Measurements from ENCODE around the gene PBX3. TPM values are rescaled to one million over a fixed set of nuclear protein-coding genes. Genes with fewer than 3 reads are reported as not detected.

The PBX3 gene
- total RNA-seq, 1 experiment from 2014 or later, result 1.5 TPM

DNA sequence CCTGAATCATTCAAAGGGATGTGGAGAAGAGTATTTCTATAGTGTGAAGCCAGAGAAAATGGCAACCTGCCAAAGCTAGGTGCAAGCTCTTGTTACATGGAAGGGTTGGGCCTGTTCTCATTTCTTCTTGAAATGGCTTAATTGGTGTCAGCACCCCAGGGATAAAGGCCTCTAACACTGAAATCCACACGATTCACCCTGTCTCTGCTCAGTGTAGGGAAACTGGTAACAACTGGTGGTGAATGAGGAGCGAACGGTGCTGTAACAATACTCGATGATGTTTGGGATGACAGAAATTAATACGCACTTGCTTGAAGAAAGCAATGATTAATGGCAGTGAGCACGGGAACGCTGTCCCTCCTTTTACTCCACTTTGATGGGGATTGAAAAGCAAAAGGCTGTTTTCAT lies 16.2 kb downstream of the PBX3 start:
- POLR2A ChIA-PET (ENCODE audit: low non-redundant PET), result no interaction called here
- Histone ChIP-seq H3K9me3 (ENCODE audit: low read depth, low read length, poor library complexity, severe bottlenecking) (no peaks in the 10 kb centered on the region), H3K27me3 (replicated peaks; ENCODE audit: insufficient read depth, low read depth, low read length, poor library complexity) (peaks cover 93% of the 10 kb centered on the region), H3K4me3 (ENCODE audit: low read depth, low read length, poor library complexity, severe bottlenecking) (no peak overlapping the region), H3K4me1 (ENCODE audit: insufficient read depth, low read length, poor library complexity, severe bottlenecking) (peaks cover 9% of the 10 kb centered on the region), H3K36me3 (ENCODE audit: insufficient read depth, low read length, poor library complexity, severe bottlenecking) (no peaks in the 10 kb centered on the region), H3K27ac (ENCODE audit: low read depth, low read length, poor library complexity, severe bottlenecking) (no peak overlapping the region)
- no TSS peak for BruUV-seq (replicated peaks)
- no peak for TF ChIP-seq CTCF (conservative IDR thresholded peaks at IDR 0.05; ENCODE audit: low read depth, low read length)
- TF ChIP-seq EZH2 (IDR thresholded peaks at IDR 0.05; ENCODE audit: borderline replicate concordance, low read depth, low read length, poor library complexity, severe bottlenecking), result no peak
- intact Hi-C loops (cut with micrococcal nuclease; ENCODE audit: unreplicated experiment), result loop anchor here (10.0 kb wide), 1 partner anchor 209 kb away; no protein-coding TSS in a partner anchor
- peak; percentile 33 for DNase-seq (ENCODE audit: low spot score)
- CTCF ChIA-PET, result no interaction called here

DNA sequence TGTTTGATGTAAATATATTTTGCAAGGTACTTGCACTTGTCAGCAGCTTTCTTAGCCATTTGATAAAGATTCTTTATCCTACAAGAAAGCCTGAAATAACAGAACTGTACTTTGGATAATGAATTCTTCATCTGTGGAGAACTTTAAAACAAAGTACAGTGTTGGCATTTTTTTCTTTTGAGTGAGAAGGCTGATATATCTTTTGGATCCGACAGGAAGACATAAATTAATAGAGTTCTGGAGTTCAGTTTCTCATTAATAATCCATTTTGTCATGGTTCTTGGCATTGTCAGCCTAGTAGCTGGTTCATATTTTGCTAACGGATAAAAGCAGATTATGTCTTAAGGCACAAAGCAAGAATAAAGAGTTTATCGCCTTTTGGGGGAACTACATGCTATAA lies 17.0 kb downstream of the PBX3 start:
- H3K27me3 ChIP-seq (replicated peaks; ENCODE audit: insufficient read depth, low read depth, low read length, poor library complexity), result peaks cover 92% of the 10 kb centered on the region
- H3K27ac ChIP-seq (ENCODE audit: low read depth, low read length, poor library complexity, severe bottlenecking), result no peak overlapping the region
- H3K36me3 ChIP-seq (ENCODE audit: insufficient read depth, low read length, poor library complexity, severe bottlenecking), result no peaks in the 10 kb centered on the region
- no peak for DNase-seq (ENCODE audit: low spot score)
- H3K4me3 ChIP-seq (ENCODE audit: low read depth, low read length, poor library complexity, severe bottlenecking), result no peak overlapping the region
- intact Hi-C loops (cut with micrococcal nuclease; ENCODE audit: unreplicated experiment), result loop anchor here (10.0 kb wide), 1 partner anchor 209 kb away; no protein-coding TSS in a partner anchor
- CTCF ChIA-PET, result no interaction called here
- no peaks in the 10 kb centered on the region for H3K9me3 ChIP-seq (ENCODE audit: low read depth, low read length, poor library complexity, severe bottlenecking)
- BruUV-seq (replicated peaks), result no TSS peak
- TF ChIP-seq EZH2 (IDR thresholded peaks at IDR 0.05; ENCODE audit: borderline replicate concordance, low read depth, low read length, poor library complexity, severe bottlenecking), result no peak
- peaks cover 9% of the 10 kb centered on the region for H3K4me1 ChIP-seq (ENCODE audit: insufficient read depth, low read length, poor library complexity, severe bottlenecking)
- POLR2A ChIA-PET (ENCODE audit: low non-redundant PET), result no interaction called here

- ChIA-PET POLR2A (ENCODE audit: low non-redundant PET) (no interaction called here), CTCF (no interaction called here)
- Histone ChIP-seq H3K4me1 (ENCODE audit: insufficient read depth, low read length, poor library complexity, severe bottlenecking) (peaks cover 9% of the 10 kb centered on the region), H3K9me3 (ENCODE audit: low read depth, low read length, poor library complexity, severe bottlenecking) (no peaks in the 10 kb centered on the region), H3K4me3 (ENCODE audit: low read depth, low read length, poor library complexity, severe bottlenecking) (no peak overlapping the region), H3K27me3 (replicated peaks; ENCODE audit: insufficient read depth, low read depth, low read length, poor library complexity) (peaks cover 81% of the 10 kb centered on the region), H3K27ac (ENCODE audit: low read depth, low read length, poor library complexity, severe bottlenecking) (no peak overlapping the region), H3K36me3 (ENCODE audit: insufficient read depth, low read length, poor library complexity, severe bottlenecking) (no peaks in the 10 kb centered on the region)
- TF ChIP-seq EZH2 (IDR thresholded peaks at IDR 0.05; ENCODE audit: borderline replicate concordance, low read depth, low read length, poor library complexity, severe bottlenecking), result no peak
- no peak for TF ChIP-seq CTCF (conservative IDR thresholded peaks at IDR 0.05; ENCODE audit: low read depth, low read length)
- no peak for DNase-seq (ENCODE audit: low spot score)
- intact Hi-C loops (cut with micrococcal nuclease; ENCODE audit: unreplicated experiment), result loop anchor here (5.0 to 10.0 kb wide), 2 partner anchors 161 to 212 kb away; no protein-coding TSS in a partner anchor
- BruUV-seq (replicated peaks), result no TSS peak
Observed at GRCh38 chr9:125766468-125767221, 19.5 kb downstream of the PBX3 start.
